Thyroid gland (tissue), 4 donors: ENCODE results near the gene KRTAP10-5.

Source experiments
- CTCF ChIP-seq, 6 experiments: fragments of 200-600 bp in 3 of 6; fragments of 450-650 bp in 3 of 6; sonication (generic) in 3 of 6; IDR thresholded peaks; one replicate each; pipeline ENCODE4 v1.5.1; 2016 to 2019; ENCODE audit warnings: antibody characterized with exemption in 6 of 6, mild to moderate bottlenecking in 2 of 6, inconsistent platforms in 1 of 6, moderate library complexity in 1 of 6
- POLR2A ChIP-seq, 2 donors: fragments of 450-650 bp; IDR thresholded peaks; one replicate each; pipeline ENCODE4 v1.6.1; 2017; ENCODE audit warnings: antibody characterized with exemption in 2 of 2, mild to moderate bottlenecking in 2 of 2, moderate library complexity in 1 of 2

GRCh38 chr21:44623575-44623974 lies 43.2 kb upstream of the KRTAP10-5 start:
- TF ChIP-seq CTCF (IDR thresholded peaks at IDR 0.05) (no peak), POLR2A (IDR thresholded peaks at IDR 0.05) (no peak)
